Measurements from ENCODE around the gene FHIT. TPM values are rescaled to one million over a fixed set of nuclear protein-coding genes. Genes with fewer than 3 reads are reported as not detected.

The FHIT gene
- total and polyA plus RNA-seq, 2 of the 4 experiments (the other 2 are of a cell fraction): 0.07 TPM; not detected in 1

DNA sequence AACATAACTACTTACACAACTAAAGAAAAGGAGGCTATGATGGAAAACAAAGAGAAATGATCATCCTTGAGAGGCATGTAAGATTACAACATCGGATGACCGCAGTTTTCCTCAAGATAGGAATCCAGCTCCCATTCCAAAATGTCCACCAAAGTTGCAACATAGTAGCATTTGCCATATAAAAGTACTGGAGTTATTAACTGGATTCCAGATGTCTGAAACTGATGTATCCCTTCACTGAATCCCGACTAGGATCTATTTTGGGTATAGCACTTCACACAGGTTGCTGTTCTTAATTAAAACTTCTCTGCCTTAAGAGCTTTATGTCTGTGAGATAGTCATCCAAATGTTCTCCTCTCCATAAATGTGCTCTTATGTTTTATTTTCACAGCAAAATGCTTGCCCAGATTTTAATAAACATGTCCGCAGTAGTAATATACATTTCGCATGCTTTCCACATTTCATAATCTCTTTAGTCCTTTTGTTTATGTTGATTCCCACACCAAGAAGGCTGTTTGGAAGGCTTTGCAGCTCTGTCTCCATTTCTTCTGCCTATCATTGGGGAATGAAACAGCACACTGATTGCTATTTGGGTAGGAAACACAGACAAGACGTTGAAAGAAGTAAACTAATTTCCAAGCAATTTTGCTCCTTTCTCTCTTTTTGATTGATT, 1484.9 kb downstream of the FHIT start (continued):
- no peak for TF ChIP-seq RAD21 (IDR thresholded peaks at IDR 0.05; ENCODE audit: low read length)
- TF ChIP-seq CEBPB (IDR thresholded peaks at IDR 0.05; ENCODE audit: low read depth, low read length): peak; percentile 98

GRCh38 chr3:59764171-59764570, 1487.1 kb downstream of the FHIT start:
- H3K14ac ChIP-seq (replicated peaks; ENCODE audit: low read depth, low read length): no peak overlapping the region
- BruUV-seq (replicated peaks): no TSS peak
- POLR2A ChIA-PET (ENCODE audit: unreplicated experiment): no interaction called here
- H3K4ac ChIP-seq (ENCODE audit: low read depth, low read length): peak overlapping the region; percentile 39; the same call in 1 of the 2 replicates
- no peak for ATAC-seq (ENCODE audit: low read depth)
- H4K5ac ChIP-seq (ENCODE audit: low read depth, low read length): peak overlapping the region; percentile 12; the same call in 1 of the 2 replicates
- peak; percentile 15 for DNase-seq
- intact Hi-C loops (cut with micrococcal nuclease) (no loop called here), dilution Hi-C loops (cut with HindIII; ENCODE audit: low sequenced_read_pairs, unreplicated experiment) (no loop called here), in situ Hi-C loops (cut with MboI; ENCODE audit: low sequenced_read_pairs) (no loop called here)
- H2BK5ac ChIP-seq (ENCODE audit: low read depth, low read length, poor library complexity, severe bottlenecking): no peak overlapping the region
- H2AFZ ChIP-seq (replicated peaks; ENCODE audit: low read length, poor library complexity): no peak overlapping the region
- no peak overlapping the region for H3K27ac ChIP-seq (ENCODE audit: insufficient read depth, low read length)
- H3K9me1 ChIP-seq (ENCODE audit: insufficient read depth, low read length): no peaks in the 10 kb centered on the region
- H4K20me1 ChIP-seq (ENCODE audit: insufficient read depth, low read length): no peaks in the 10 kb centered on the region
- 0 out of 2 replicates have a peak overlapping the region, but pooled peaks have one; percentile 18 for H2BK20ac ChIP-seq (ENCODE audit: low read depth, low read length)
- TF ChIP-seq MAFK (IDR thresholded peaks at IDR 0.05; ENCODE audit: low read depth, low read length): no peak
- no peak for TF ChIP-seq MXI1 (IDR thresholded peaks at IDR 0.05; ENCODE audit: borderline replicate concordance, low read depth, low read length)
- no peak for TF ChIP-seq RCOR1 (IDR thresholded peaks at IDR 0.05; ENCODE audit: insufficient replicate concordance, low read length)
- TF ChIP-seq NFE2L2 (IDR thresholded peaks at IDR 0.05; ENCODE audit: low read depth, low read length): no peak
- TF ChIP-seq CEBPB (IDR thresholded peaks at IDR 0.05; ENCODE audit: low read depth, low read length): no peak
- TF ChIP-seq RFX5 (IDR thresholded peaks at IDR 0.05; ENCODE audit: low read depth, low read length): no peak
- TF ChIP-seq MAZ (IDR thresholded peaks at IDR 0.05; ENCODE audit: borderline replicate concordance, low read depth, low read length): no peak
- no peak for TF ChIP-seq SMC3 (IDR thresholded peaks at IDR 0.05; ENCODE audit: low read depth, low read length)
- TF ChIP-seq CHD1 (IDR thresholded peaks at IDR 0.05; ENCODE audit: low read depth, low read length): no peak
- TF ChIP-seq, protein P1, sequence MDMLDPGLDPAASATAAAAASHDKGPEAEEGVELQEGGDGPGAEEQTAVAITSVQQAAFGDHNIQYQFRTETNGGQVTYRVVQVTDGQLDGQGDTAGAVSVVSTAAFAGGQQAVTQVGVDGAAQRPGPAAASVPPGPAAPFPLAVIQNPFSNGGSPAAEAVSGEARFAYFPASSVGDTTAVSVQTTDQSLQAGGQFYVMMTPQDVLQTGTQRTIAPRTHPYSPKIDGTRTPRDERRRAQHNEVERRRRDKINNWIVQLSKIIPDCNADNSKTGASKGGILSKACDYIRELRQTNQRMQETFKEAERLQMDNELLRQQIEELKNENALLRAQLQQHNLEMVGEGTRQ (IDR thresholded peaks at IDR 0.05; ENCODE audit: low read depth, low read length): no peak
- no peak overlapping the region for H4K8ac ChIP-seq (ENCODE audit: low read depth in 2 of 2, low read length in 2 of 2)
- no peak overlapping the region for H2AK5ac ChIP-seq (ENCODE audit: low read depth, low read length)
- 0 out of 2 replicates have a peak overlapping the region, but pooled peaks have one; percentile 33 for H2BK120ac ChIP-seq (ENCODE audit: low read depth, low read length)
- H3K79me1 ChIP-seq (ENCODE audit: low read depth in 1 of 2, low read length in 2 of 2): no peaks in the 10 kb centered on the region
- H3K4me1 ChIP-seq (ENCODE audit: control insufficient read depth, insufficient read depth, low read length): peaks cover 14% of the 10 kb centered on the region
- H2AK9ac ChIP-seq (replicated peaks; ENCODE audit: low read depth, low read length, poor library complexity): no peak overlapping the region
- no peak overlapping the region for H3K9ac ChIP-seq (ENCODE audit: low read depth, low read length)
- H3K36me3 ChIP-seq (ENCODE audit: control insufficient read depth, insufficient read depth, low read length): no peaks in the 10 kb centered on the region
- H3K23ac ChIP-seq (ENCODE audit: low read depth, low read length): no peak overlapping the region
- peak overlapping the region; percentile 81 for H3K18ac ChIP-seq (ENCODE audit: low read depth, low read length)
- H2BK15ac ChIP-seq (ENCODE audit: low read depth, low read length): peak overlapping the region; percentile 16; the same call in 1 of the 3 replicates
- H3K9me3 ChIP-seq (ENCODE audit: control insufficient read depth, insufficient read depth, low read length): no peaks in the 10 kb centered on the region
- no peaks in the 10 kb centered on the region for H3K27me3 ChIP-seq (ENCODE audit: control insufficient read depth, insufficient read depth, low read length)
- H4K91ac ChIP-seq (ENCODE audit: insufficient read depth, low read depth, low read length): peak overlapping the region; percentile 52
- H3K4me3 ChIP-seq (ENCODE audit: insufficient read depth, low read depth, low read length): no peak overlapping the region
- CTCF ChIA-PET: interaction anchor here (0.9 to 1.3 kb wide), 4 partner anchors 9 to 50 kb away, joined by 3 to 4 read pairs (median 3); no protein-coding TSS in a partner anchor
- H3K4me2 ChIP-seq (ENCODE audit: low read depth, low read length): no peak overlapping the region
- 93% methylated on average over 3 of the region's 4 CpGs; no CpG with 5 or more reads in 1 of the 2 experiments for WGBS, 2 experiments (ENCODE audit: extremely low coverage in 2 of 2, insufficient read length in 1 of 2)
- H3K56ac ChIP-seq (ENCODE audit: extremely low read depth, insufficient read depth, low read length): no peak overlapping the region
